GM12878 (cell line): ENCODE data around the gene ZC3H8. TPM values are rescaled to one million over a fixed set of nuclear protein-coding genes. Genes with fewer than 3 reads are reported as not detected.

ENCODE experiments used
- ATAC-seq: fragments of 200-7000 bp; cut with Tn5 transposase; 3 replicates; pipeline ENCODE4 v1.9.1; 2020; ENCODE audit warnings: mild to moderate bottlenecking, moderate library complexity
- BruUV-seq: library from RNA; stranded (reverse); fragments of 400-500 nt; replicated peaks from 2 replicates; lab custom pipeline; 2021; lab: Mats Ljungman, UMichigan
- CTCF ChIA-PET: fragments of 300-600 bp; sonication (Branson Sonifier 250); formaldehyde crosslinking; extraction: SDS; loops from one replicate; lab custom pipeline; 2021; ENCODE audit warnings: inconsistent platforms; lab: Yijun Ruan, JAX
- POLR2A ChIA-PET: fragments of 350-600 bp; formaldehyde crosslinking; extraction: SDS; loops from one replicate; lab custom pipeline; 2021; ENCODE audit warnings: inconsistent platforms; lab: Charles Lee
- RAD21 ChIA-PET: fragments of 300-600 bp; sonication (Branson Sonifier 250); formaldehyde crosslinking; loops from one replicate; lab custom pipeline; 2023; ENCODE audit warnings: antibody characterized with exemption; ENCODE audit not compliant: unreplicated experiment; lab: Charles Lee
- SMC1A ChIA-PET: fragments of 300-600 bp; sonication (Branson Sonifier 250); formaldehyde crosslinking; loops from one replicate; lab custom pipeline; 2023; ENCODE audit not compliant: unreplicated experiment, uncharacterized antibody; lab: Charles Lee
- DNase-seq: peaks from one replicate; pipeline ENCODE4 v3.0.0-alpha.2; 2011; ENCODE audit warnings: low read depth, low spot score
- FAIRE-seq: peaks from 3 replicates; lab custom pipeline; 2011; peaks lifted over from hg19 to GRCh38; lab: Jason Lieb, UNC
- H2AFZ ChIP-seq: 2 replicates; pipeline ENCODE4 v1.6.0; 2011; ENCODE audit warnings: low read depth, low read length, control low read depth; ENCODE audit not compliant: control insufficient read depth
- H3K27ac ChIP-seq: 2 replicates; pipeline ENCODE4 v1.5.1; 2011; ENCODE audit warnings: control low read depth; ENCODE audit not compliant: control insufficient read depth, insufficient read depth
- H3K27me3 ChIP-seq, 2 experiments: replicated peaks in 1 of 2; 2 replicates each; pipeline versions ENCODE4 v1.6.0 to v1.6.1; 2011; ENCODE audit warnings: low read length in 1 of 2; ENCODE audit not compliant: control insufficient read depth in 2 of 2, insufficient read depth in 2 of 2
- H3K36me3 ChIP-seq, 2 experiments: 2 replicates each; pipeline ENCODE4 v1.5.1; 2011; ENCODE audit warnings: low read length in 1 of 2; ENCODE audit not compliant: control insufficient read depth in 2 of 2, insufficient read depth in 2 of 2
- H3K4me1 ChIP-seq: 2 replicates; pipeline ENCODE4 v1.6.1; 2011; ENCODE audit warnings: mild to moderate bottlenecking, low read length, moderate library complexity, mixed read lengths; ENCODE audit not compliant: control insufficient read depth, insufficient read depth
- H3K4me2 ChIP-seq: 2 replicates; pipeline ENCODE4 v1.6.0; 2011; ENCODE audit warnings: control low read depth; ENCODE audit not compliant: control insufficient read depth, insufficient read depth
- H3K4me3 ChIP-seq: fragments of 200-600 bp; sonication (generic); 2 replicates; pipeline ENCODE4 v1.5.1; 2016
- H3K79me2 ChIP-seq: 2 replicates; pipeline ENCODE4 v1.6.0; 2011; ENCODE audit warnings: low read length; ENCODE audit not compliant: control insufficient read depth, insufficient read depth
- H3K9ac ChIP-seq: 2 replicates; pipeline ENCODE4 v1.8.0; 2011; ENCODE audit warnings: low read length, control low read depth, mixed read lengths; ENCODE audit not compliant: control insufficient read depth, insufficient read depth
- H3K9me3 ChIP-seq: replicated peaks from 3 replicates; pipeline ENCODE4 v1.5.1; 2011; ENCODE audit warnings: mild to moderate bottlenecking, low read length; ENCODE audit not compliant: control insufficient read depth, insufficient read depth
- H4K20me1 ChIP-seq: 2 replicates; pipeline ENCODE4 v1.6.0; 2011; ENCODE audit not compliant: control insufficient read depth, insufficient read depth
- BCLAF1 ChIP-seq: fragments of 450-650 bp; IDR thresholded peaks from 2 replicates; pipeline ENCODE4 v1.6.1; 2017; ENCODE audit warnings: antibody characterized with exemption, mild to moderate bottlenecking, moderate library complexity
- FOXK2 ChIP-seq: fragments of 450-650 bp; IDR thresholded peaks from 2 replicates; pipeline ENCODE4 v1.6.1; 2017; ENCODE audit warnings: mild to moderate bottlenecking, moderate library complexity
- IKZF2 ChIP-seq, 2 experiments: fragments of 450-650 bp; IDR thresholded peaks; 2 replicates each; pipeline ENCODE4 v1.6.1; 2017; ENCODE audit warnings: mild to moderate bottlenecking in 2 of 2, moderate library complexity in 2 of 2
- IRF4 ChIP-seq: IDR thresholded peaks from 2 replicates; pipeline ENCODE4 v1.6.1; 2011; ENCODE audit warnings: low read depth, low read length
- KDM1A ChIP-seq: fragments of 200-600 bp; sonication (generic); IDR thresholded peaks from 2 replicates; pipeline ENCODE4 v1.6.1; 2016; ENCODE audit warnings: borderline replicate concordance
- LARP7 ChIP-seq: fragments of 450-650 bp; IDR thresholded peaks from 2 replicates; pipeline ENCODE4 v1.6.1; 2017; ENCODE audit warnings: mild to moderate bottlenecking
- MAX ChIP-seq: IDR thresholded peaks from 2 replicates; pipeline ENCODE4 v1.6.1; 2012; ENCODE audit warnings: low read depth, low read length, improper control_type of control experiment
- MXI1 ChIP-seq: fragments of 150-350 bp; IDR thresholded peaks from 2 replicates; pipeline ENCODE4 v1.6.1; 2011; ENCODE audit warnings: low read depth, mild to moderate bottlenecking, inconsistent platforms, low read length, improper control_type of control experiment
- NBN ChIP-seq: fragments of 450-650 bp; IDR thresholded peaks from 2 replicates; pipeline ENCODE4 v1.6.1; 2016
- NFXL1 ChIP-seq: fragments of 450-650 bp; IDR thresholded peaks from 2 replicates; pipeline ENCODE4 v1.6.1; 2017; ENCODE audit warnings: antibody characterized with exemption, mild to moderate bottlenecking, borderline replicate concordance
- POLR2AphosphoS5 ChIP-seq: IDR thresholded peaks from 2 replicates; pipeline ENCODE4 v1.6.1; 2011; ENCODE audit warnings: mild to moderate bottlenecking, low read length, inconsistent platforms
- RCOR1 ChIP-seq: conservative IDR thresholded peaks from 2 replicates; pipeline ENCODE4 v1.6.1; 2012; ENCODE audit warnings: low read depth, low read length, improper control_type of control experiment
- RUNX3 ChIP-seq: IDR thresholded peaks from 2 replicates; pipeline ENCODE4 v1.6.1; 2012; ENCODE audit warnings: low read length, inconsistent platforms
- SIN3A ChIP-seq: IDR thresholded peaks from 2 replicates; pipeline ENCODE4 v1.6.1; 2012; ENCODE audit warnings: low read depth, low read length, improper control_type of control experiment
- SMAD1 ChIP-seq: fragments of 450-650 bp; IDR thresholded peaks from 2 replicates; pipeline ENCODE4 v1.6.1; 2018; ENCODE audit warnings: mild to moderate bottlenecking, low read depth; ENCODE audit not compliant: partially characterized antibody
- SRF ChIP-seq, 2 experiments: IDR thresholded peaks; 2 replicates each; pipeline ENCODE4 v1.6.1; 2011; ENCODE audit warnings: low read depth in 2 of 2, low read length in 2 of 2, mild to moderate bottlenecking in 1 of 2, moderate library complexity in 1 of 2
- SUZ12 ChIP-seq: fragments of 200-600 bp; sonication (generic); IDR thresholded peaks from one replicate; pipeline ENCODE4 v1.6.1; 2018; ENCODE audit warnings: antibody characterized with exemption, mild to moderate bottlenecking; ENCODE audit not compliant: unreplicated experiment
- USF2 ChIP-seq: IDR thresholded peaks from 2 replicates; pipeline ENCODE4 v1.6.1; 2011; ENCODE audit warnings: low read depth, low read length, improper control_type of control experiment, borderline replicate concordance
- ZBTB11 ChIP-seq: fragments of 450-650 bp; formaldehyde crosslinking; IDR thresholded peaks from 2 replicates; pipeline ENCODE4 v1.5.0; 2022; ENCODE audit warnings: mild to moderate bottlenecking, missing genetic modification characterization
- in situ Hi-C: fragments of 300-500 bp; cut with MboI; formaldehyde crosslinking; loops from 9 replicates; pipeline ENCODE4 v1.14.3; 2018; ENCODE audit warnings: mixed read lengths
- intact Hi-C: fragments of 100-400 bp; cut with micrococcal nuclease; formaldehyde crosslinking; loops from one replicate; pipeline ENCODE4 v1.14.2; 2022; ENCODE audit not compliant: unreplicated experiment
- polyA plus RNA-seq, 11 experiments: library from polyadenylated mRNA; depleted of rRNA in 4 of 11; unstranded in 6 of 11; stranded (reverse) in 5 of 11; fragments of >200 nt; fragmentation: Nextera tagmentation in 4 of 11; fragmentation: Illumina TruSeq in 1 of 11; extraction: Ambion mirVana in 4 of 11; extraction: Trizol in 1 of 11; gene quantifications; 1 replicate in 1 of 11; 2 replicates in 10 of 11; pipeline versions ENCODE4 v1.2.1 to v1.2.3, GENCODE V29; 2011 to 2016; ENCODE audit warnings: inconsistent platforms in 2 of 11, missing spikeins in 2 of 11, low read depth in 1 of 11
- total RNA-seq, 4 experiments: library from RNA; depleted of rRNA in 3 of 4; stranded (reverse); fragments of >200 nt in 3 of 4; fragmentation: Illumina TruSeq in 1 of 4; extraction: Trizol in 1 of 4; gene quantifications; 2 replicates each; pipeline versions ENCODE4 v1.2.1 to v1.2.3, GENCODE V29; 2013 to 2021

Gene ZC3H8
- total and polyA plus RNA-seq, 10 of the 15 experiments (the other 5 are each of a cell fraction or from before 2014, with no cell fraction given): 9.9 to 28.4 (median 19.5) TPM

- Histone ChIP-seq H3K9ac (no peak overlapping the region), H3K27me3 (no peaks in the 10 kb centered on the region), H3K4me2 (no peak overlapping the region), H3K36me3 (no peaks in the 10 kb centered on the region), H3K4me1 (no peaks in the 10 kb centered on the region), H3K9me3 (no peaks in the 10 kb centered on the region), H3K27ac (no peak overlapping the region), H2AFZ (no peak overlapping the region), H4K20me1 (no peaks in the 10 kb centered on the region), H3K4me3 (no peak overlapping the region), H3K79me2 (no peaks in the 10 kb centered on the region)
- RAD21 ChIA-PET: no interaction called here
- FAIRE-seq: no peak
- SMC1A ChIA-PET: no interaction called here
- ATAC-seq: no peak
- in situ Hi-C loops (no loop called here), intact Hi-C loops (no loop called here)
- BruUV-seq: no TSS peak
- POLR2A ChIA-PET: no interaction called here
- CTCF ChIA-PET: no interaction called here
- no peak for DNase-seq
- TF ChIP-seq ZBTB11: no peak
- TF ChIP-seq NBN: no peak
- TF ChIP-seq MAX: no peak
- TF ChIP-seq SMAD1: no peak
- TF ChIP-seq FOXK2: no peak
- no peak for TF ChIP-seq USF2
- TF ChIP-seq MXI1: no peak
- TF ChIP-seq SUZ12: no peak
- TF ChIP-seq SIN3A: no peak
- TF ChIP-seq RCOR1: no peak
- TF ChIP-seq NFXL1: no peak
- no peak for TF ChIP-seq RUNX3
- TF ChIP-seq KDM1A: no peak
- TF ChIP-seq IRF4: no peak
- TF ChIP-seq IKZF2 (IDR thresholded peaks at IDR 0.05): no peak
- no peak for TF ChIP-seq POLR2AphosphoS5
- TF ChIP-seq BCLAF1: no peak
- TF ChIP-seq SRF (IDR thresholded peaks at IDR 0.05; ENCODE audit: low read depth in 2 of 2, low read length in 2 of 2): no peak
- no peak for TF ChIP-seq LARP7
Observed at GRCh38 chr2:112301973-112302372, 47.1 kb upstream of the ZC3H8 start.
